GM12878 (cell line): Measurements from ENCODE around the gene GAREM1. TPM values are rescaled to one million over a fixed set of nuclear protein-coding genes. Genes with fewer than 3 reads are reported as not detected.

Experiments
- ATAC-seq: fragments of 200-7000 bp; cut with Tn5 transposase; 3 replicates; pipeline ENCODE4 v1.9.1; 2020; ENCODE audit warnings: mild to moderate bottlenecking, moderate library complexity
- BruUV-seq: library from RNA; stranded (reverse); fragments of 400-500 nt; replicated peaks from 2 replicates; lab custom pipeline; 2021; lab: Mats Ljungman, UMichigan
- CTCF ChIA-PET: fragments of 300-600 bp; sonication (Branson Sonifier 250); formaldehyde crosslinking; extraction: SDS; loops from one replicate; lab custom pipeline; 2021; ENCODE audit warnings: inconsistent platforms; lab: Yijun Ruan, JAX
- POLR2A ChIA-PET: fragments of 350-600 bp; formaldehyde crosslinking; extraction: SDS; loops from one replicate; lab custom pipeline; 2021; ENCODE audit warnings: inconsistent platforms; lab: Charles Lee
- RAD21 ChIA-PET: fragments of 300-600 bp; sonication (Branson Sonifier 250); formaldehyde crosslinking; loops from one replicate; lab custom pipeline; 2023; ENCODE audit warnings: antibody characterized with exemption; ENCODE audit not compliant: unreplicated experiment; lab: Charles Lee
- SMC1A ChIA-PET: fragments of 300-600 bp; sonication (Branson Sonifier 250); formaldehyde crosslinking; loops from one replicate; lab custom pipeline; 2023; ENCODE audit not compliant: unreplicated experiment, uncharacterized antibody; lab: Charles Lee
- DNase-seq: peaks from one replicate; pipeline ENCODE4 v3.0.0-alpha.2; 2011; ENCODE audit warnings: low read depth, low spot score
- FAIRE-seq: peaks from 3 replicates; lab custom pipeline; 2011; peaks lifted over from hg19 to GRCh38; lab: Jason Lieb, UNC
- H2AFZ ChIP-seq: 2 replicates; pipeline ENCODE4 v1.6.0; 2011; ENCODE audit warnings: low read depth, low read length, control low read depth; ENCODE audit not compliant: control insufficient read depth
- H3K27ac ChIP-seq: 2 replicates; pipeline ENCODE4 v1.5.1; 2011; ENCODE audit warnings: control low read depth; ENCODE audit not compliant: control insufficient read depth, insufficient read depth
- H3K27me3 ChIP-seq, 2 experiments: replicated peaks in 1 of 2; 2 replicates each; pipeline versions ENCODE4 v1.6.0 to v1.6.1; 2011; ENCODE audit warnings: low read length in 1 of 2; ENCODE audit not compliant: control insufficient read depth in 2 of 2, insufficient read depth in 2 of 2
- H3K36me3 ChIP-seq, 2 experiments: 2 replicates each; pipeline ENCODE4 v1.5.1; 2011; ENCODE audit warnings: low read length in 1 of 2; ENCODE audit not compliant: control insufficient read depth in 2 of 2, insufficient read depth in 2 of 2
- H3K4me1 ChIP-seq: 2 replicates; pipeline ENCODE4 v1.6.1; 2011; ENCODE audit warnings: mild to moderate bottlenecking, low read length, moderate library complexity, mixed read lengths; ENCODE audit not compliant: control insufficient read depth, insufficient read depth
- H3K4me2 ChIP-seq: 2 replicates; pipeline ENCODE4 v1.6.0; 2011; ENCODE audit warnings: control low read depth; ENCODE audit not compliant: control insufficient read depth, insufficient read depth
- H3K4me3 ChIP-seq: fragments of 200-600 bp; sonication (generic); 2 replicates; pipeline ENCODE4 v1.5.1; 2016
- H3K79me2 ChIP-seq: 2 replicates; pipeline ENCODE4 v1.6.0; 2011; ENCODE audit warnings: low read length; ENCODE audit not compliant: control insufficient read depth, insufficient read depth
- H3K9ac ChIP-seq: 2 replicates; pipeline ENCODE4 v1.8.0; 2011; ENCODE audit warnings: low read length, control low read depth, mixed read lengths; ENCODE audit not compliant: control insufficient read depth, insufficient read depth
- H3K9me3 ChIP-seq: replicated peaks from 3 replicates; pipeline ENCODE4 v1.5.1; 2011; ENCODE audit warnings: mild to moderate bottlenecking, low read length; ENCODE audit not compliant: control insufficient read depth, insufficient read depth
- H4K20me1 ChIP-seq: 2 replicates; pipeline ENCODE4 v1.6.0; 2011; ENCODE audit not compliant: control insufficient read depth, insufficient read depth
- BACH1 ChIP-seq: fragments of 450-650 bp; IDR thresholded peaks from 2 replicates; pipeline ENCODE4 v1.6.1; 2017; ENCODE audit warnings: mild to moderate bottlenecking, borderline replicate concordance
- BRCA1 ChIP-seq: IDR thresholded peaks from 2 replicates; pipeline ENCODE4 v1.6.1; 2011; ENCODE audit warnings: low read depth, low read length, improper control_type of control experiment
- CEBPB ChIP-seq, 2 experiments: fragments of 150-350 bp in 1 of 2; IDR thresholded peaks; 2 replicates each; pipeline ENCODE4 v1.6.1; 2012 to 2014; ENCODE audit warnings: low read depth in 2 of 2, low read length in 2 of 2, borderline replicate concordance in 1 of 2, inconsistent platforms in 1 of 2
- CHD4 ChIP-seq: fragments of 200-600 bp; sonication (generic); IDR thresholded peaks from 2 replicates; pipeline ENCODE4 v1.6.1; 2016; ENCODE audit warnings: mild to moderate bottlenecking
- FOS ChIP-seq: IDR thresholded peaks from 3 replicates; pipeline ENCODE4 v1.6.1; 2011; ENCODE audit warnings: borderline replicate concordance; ENCODE audit not compliant: insufficient read length; ENCODE audit errors: extremely low read depth
- MTA2 ChIP-seq: fragments of 450-650 bp; IDR thresholded peaks from 2 replicates; pipeline ENCODE4 v1.6.1; 2016; ENCODE audit warnings: low read depth, mild to moderate bottlenecking, moderate library complexity
- RAD51 ChIP-seq: fragments of 450-650 bp; IDR thresholded peaks from 2 replicates; pipeline ENCODE4 v1.6.1; 2016; ENCODE audit warnings: moderate library complexity, mild to moderate bottlenecking, inconsistent platforms
- RB1 ChIP-seq: fragments of 450-650 bp; formaldehyde crosslinking; IDR thresholded peaks from 2 replicates; pipeline ENCODE4 v1.6.1; 2017; ENCODE audit warnings: mild to moderate bottlenecking, borderline replicate concordance
- RELA ChIP-seq: fragments of 450-650 bp; IDR thresholded peaks from 2 replicates; pipeline ENCODE4 v1.8.0; 2014; ENCODE audit warnings: borderline replicate concordance; ENCODE audit not compliant: partially characterized antibody
- TCF12 ChIP-seq: IDR thresholded peaks from 2 replicates; pipeline ENCODE4 v1.6.1; 2011; ENCODE audit warnings: low read depth, mild to moderate bottlenecking, low read length
- YY1 ChIP-seq: IDR thresholded peaks from 2 replicates; pipeline ENCODE4 v1.6.1; 2011; ENCODE audit warnings: low read depth, mild to moderate bottlenecking, low read length
- ZNF24 ChIP-seq: fragments of 450-650 bp; IDR thresholded peaks from 2 replicates; pipeline ENCODE4 v1.6.1; 2017; ENCODE audit warnings: antibody characterized with exemption, mild to moderate bottlenecking
- WGBS: methylation state at CpG from one replicate; pipeline ENCODE4 v1.1.6; 2016; ENCODE audit warnings: low lambda C conversion rate; ENCODE audit not compliant: insufficient replicate concordance, insufficient coverage; ENCODE audit errors: missing lambda C conversion rate; 5-methylcytosine and 5-hydroxymethylcytosine counted together
- in situ Hi-C: fragments of 300-500 bp; cut with MboI; formaldehyde crosslinking; loops from 9 replicates; pipeline ENCODE4 v1.14.3; 2018; ENCODE audit warnings: mixed read lengths
- intact Hi-C: fragments of 100-400 bp; cut with micrococcal nuclease; formaldehyde crosslinking; loops from one replicate; pipeline ENCODE4 v1.14.2; 2022; ENCODE audit not compliant: unreplicated experiment
- polyA plus RNA-seq, 11 experiments: library from polyadenylated mRNA; depleted of rRNA in 4 of 11; unstranded in 6 of 11; stranded (reverse) in 5 of 11; fragments of >200 nt; fragmentation: Nextera tagmentation in 4 of 11; fragmentation: Illumina TruSeq in 1 of 11; extraction: Ambion mirVana in 4 of 11; extraction: Trizol in 1 of 11; gene quantifications; 1 replicate in 1 of 11; 2 replicates in 10 of 11; pipeline versions ENCODE4 v1.2.1 to v1.2.3, GENCODE V29; 2011 to 2016; ENCODE audit warnings: inconsistent platforms in 2 of 11, missing spikeins in 2 of 11, low read depth in 1 of 11
- total RNA-seq, 4 experiments: library from RNA; depleted of rRNA in 3 of 4; stranded (reverse); fragments of >200 nt in 3 of 4; fragmentation: Illumina TruSeq in 1 of 4; extraction: Trizol in 1 of 4; gene quantifications; 2 replicates each; pipeline versions ENCODE4 v1.2.1 to v1.2.3, GENCODE V29; 2013 to 2021
- TF ChIP-seq, protein P1 (sequence below): fragments of 450-650 bp; IDR thresholded peaks from 2 replicates; pipeline ENCODE4 v1.6.1; 2017; ENCODE audit warnings: mild to moderate bottlenecking, moderate library complexity
- TF ChIP-seq, protein P2 (sequence below): fragments of 450-650 bp; formaldehyde crosslinking; IDR thresholded peaks from 2 replicates; pipeline ENCODE4 v1.4.0; 2022; ENCODE audit warnings: mild to moderate bottlenecking, moderate library complexity

Gene GAREM1
- total and polyA plus RNA-seq, 10 of the 15 experiments (the other 5 are each of a cell fraction or from before 2014, with no cell fraction given): 0.05 to 0.29 (median 0.05) TPM; not detected in 7

GRCh38 chr18:32427084-32427900 is 43.4 kb downstream of the GAREM1 start:
- in situ Hi-C loops (no loop called here), intact Hi-C loops (no loop called here)
- no TSS peak for BruUV-seq
- H3K36me3 ChIP-seq: no peaks in the 10 kb centered on the region
- H2AFZ ChIP-seq: no peak overlapping the region
- no peak for FAIRE-seq
- no peak overlapping the region for H3K4me2 ChIP-seq
- H3K4me1 ChIP-seq: no peaks in the 10 kb centered on the region
- WGBS: 17% methylated on average over 4 of the region's 4 CpGs
- ChIA-PET POLR2A (interaction anchor here (0.6 kb wide), 1 partner anchor 47 kb away, joined by 6 read pairs; no protein-coding TSS in a partner anchor), CTCF (interaction anchor here (0.6 kb wide), 2 partner anchors 24 to 244 kb away, joined by 3 read pairs; no protein-coding TSS in a partner anchor), SMC1A (no interaction called here), RAD21 (no interaction called here)
- no peaks in the 10 kb centered on the region for H4K20me1 ChIP-seq
- no peak overlapping the region for H3K9ac ChIP-seq
- DNase-seq: no peak
- no peaks in the 10 kb centered on the region; a peak in 1 of 4 replicates for H3K27me3 ChIP-seq
- ATAC-seq: no peak
- TF ChIP-seq YY1 (no peak), CHD4 (no peak), CEBPB (IDR thresholded peaks at IDR 0.05; ENCODE audit: borderline replicate concordance in 1 of 2, low read depth in 2 of 2, low read length in 2 of 2) (no peak), BACH1 (no peak), RAD51 (no peak), TCF12 (no peak), RB1 (no peak), ZNF24 (no peak), FOS (no peak), BRCA1 (no peak), MTA2 (no peak), RELA (no peak)
- TF ChIP-seq, protein P1, sequence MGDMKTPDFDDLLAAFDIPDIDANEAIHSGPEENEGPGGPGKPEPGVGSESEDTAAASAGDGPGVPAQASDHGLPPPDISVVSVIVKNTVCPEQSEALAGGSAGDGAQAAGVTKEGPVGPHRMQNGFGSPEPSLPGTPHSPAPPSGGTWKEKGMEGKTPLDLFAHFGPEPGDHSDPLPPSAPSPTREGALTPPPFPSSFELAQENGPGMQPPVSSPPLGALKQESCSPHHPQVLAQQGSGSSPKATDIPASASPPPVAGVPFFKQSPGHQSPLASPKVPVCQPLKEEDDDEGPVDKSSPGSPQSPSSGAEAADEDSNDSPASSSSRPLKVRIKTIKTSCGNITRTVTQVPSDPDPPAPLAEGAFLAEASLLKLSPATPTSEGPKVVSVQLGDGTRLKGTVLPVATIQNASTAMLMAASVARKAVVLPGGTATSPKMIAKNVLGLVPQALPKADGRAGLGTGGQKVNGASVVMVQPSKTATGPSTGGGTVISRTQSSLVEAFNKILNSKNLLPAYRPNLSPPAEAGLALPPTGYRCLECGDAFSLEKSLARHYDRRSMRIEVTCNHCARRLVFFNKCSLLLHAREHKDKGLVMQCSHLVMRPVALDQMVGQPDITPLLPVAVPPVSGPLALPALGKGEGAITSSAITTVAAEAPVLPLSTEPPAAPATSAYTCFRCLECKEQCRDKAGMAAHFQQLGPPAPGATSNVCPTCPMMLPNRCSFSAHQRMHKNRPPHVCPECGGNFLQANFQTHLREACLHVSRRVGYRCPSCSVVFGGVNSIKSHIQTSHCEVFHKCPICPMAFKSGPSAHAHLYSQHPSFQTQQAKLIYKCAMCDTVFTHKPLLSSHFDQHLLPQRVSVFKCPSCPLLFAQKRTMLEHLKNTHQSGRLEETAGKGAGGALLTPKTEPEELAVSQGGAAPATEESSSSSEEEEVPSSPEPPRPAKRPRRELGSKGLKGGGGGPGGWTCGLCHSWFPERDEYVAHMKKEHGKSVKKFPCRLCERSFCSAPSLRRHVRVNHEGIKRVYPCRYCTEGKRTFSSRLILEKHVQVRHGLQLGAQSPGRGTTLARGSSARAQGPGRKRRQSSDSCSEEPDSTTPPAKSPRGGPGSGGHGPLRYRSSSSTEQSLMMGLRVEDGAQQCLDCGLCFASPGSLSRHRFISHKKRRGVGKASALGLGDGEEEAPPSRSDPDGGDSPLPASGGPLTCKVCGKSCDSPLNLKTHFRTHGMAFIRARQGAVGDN: no peak
- TF ChIP-seq, protein P2, sequence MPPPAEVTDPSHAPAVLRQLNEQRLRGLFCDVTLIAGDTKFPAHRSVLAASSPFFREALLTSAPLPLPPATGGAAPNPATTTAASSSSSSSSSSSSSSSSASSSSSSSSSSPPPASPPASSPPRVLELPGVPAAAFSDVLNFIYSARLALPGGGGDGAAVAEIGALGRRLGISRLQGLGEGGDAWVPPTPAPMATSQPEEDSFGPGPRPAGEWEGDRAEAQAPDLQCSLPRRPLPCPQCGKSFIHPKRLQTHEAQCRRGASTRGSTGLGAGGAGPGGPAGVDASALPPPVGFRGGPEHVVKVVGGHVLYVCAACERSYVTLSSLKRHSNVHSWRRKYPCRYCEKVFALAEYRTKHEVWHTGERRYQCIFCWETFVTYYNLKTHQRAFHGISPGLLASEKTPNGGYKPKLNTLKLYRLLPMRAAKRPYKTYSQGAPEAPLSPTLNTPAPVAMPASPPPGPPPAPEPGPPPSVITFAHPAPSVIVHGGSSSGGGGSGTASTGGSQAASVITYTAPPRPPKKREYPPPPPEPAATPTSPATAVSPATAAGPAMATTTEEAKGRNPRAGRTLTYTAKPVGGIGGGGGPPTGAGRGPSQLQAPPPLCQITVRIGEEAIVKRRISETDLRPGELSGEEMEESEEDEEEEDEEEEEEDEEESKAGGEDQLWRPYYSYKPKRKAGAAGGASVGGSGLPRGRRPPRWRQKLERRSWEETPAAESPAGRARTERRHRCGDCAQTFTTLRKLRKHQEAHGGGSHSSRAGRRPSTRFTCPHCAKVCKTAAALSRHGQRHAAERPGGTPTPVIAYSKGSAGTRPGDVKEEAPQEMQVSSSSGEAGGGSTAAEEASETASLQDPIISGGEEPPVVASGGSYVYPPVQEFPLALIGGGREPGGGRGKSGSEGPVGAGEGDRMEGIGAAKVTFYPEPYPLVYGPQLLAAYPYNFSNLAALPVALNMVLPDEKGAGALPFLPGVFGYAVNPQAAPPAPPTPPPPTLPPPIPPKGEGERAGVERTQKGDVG (CRISPR knock-in tag): no peak
- H3K27ac ChIP-seq: no peak overlapping the region
- H3K4me3 ChIP-seq: no peak overlapping the region
- H3K9me3 ChIP-seq: no peaks in the 10 kb centered on the region
- H3K79me2 ChIP-seq: no peaks in the 10 kb centered on the region
